ENCODE data around the gene ERLEC1.
A peak's percentile ranks its signal among the peaks of the same experiment; 100 is the strongest.
"Not testable (repeated sequence)": the region's sequence is repeated elsewhere in the genome, so short reads cannot be mapped to it uniquely, and the experiment has no call there.

The ERLEC1 gene

GRCh38 chr2:53786705-53787613 is at the start of gene ERLEC1, which contains the start of gene ASB3:
TSS of gene ERLEC1 (plus strand) at chr2:53787044. CDS start at chr2:53787211, 167 bp downstream.
TSS of gene ASB3 (minus strand) at chr2:53786953. CDS start at chr2:53765572, 21,381 bp downstream.
- peak; percentile 94 for DNase-seq (ENCODE audit: low spot score)

- no peak for DNase-seq (ENCODE audit: low spot score)
Observed at GRCh38 chr2:53737091-53737490, 49.8 kb upstream of the ERLEC1 start.

- DNase-seq (ENCODE audit: low spot score), result no peak
Observed at GRCh38 chr2:53739032-53739431, 47.8 kb upstream of the ERLEC1 start.

GRCh38 chr2:53740170-53740569 is 46.7 kb upstream of the ERLEC1 start:
- no peak for DNase-seq (ENCODE audit: low spot score)

- no peak for DNase-seq (ENCODE audit: low spot score)
Observed at GRCh38 chr2:53744395-53745065, 42.3 kb upstream of the ERLEC1 start.

- no peak for DNase-seq (ENCODE audit: low spot score)
Observed at GRCh38 chr2:53750041-53750768, 36.6 kb upstream of the ERLEC1 start.

GRCh38 chr2:53751728-53752127 is 35.1 kb upstream of the ERLEC1 start:
- DNase-seq (ENCODE audit: low spot score), result no peak

GRCh38 chr2:53752385-53752784 is 34.5 kb upstream of the ERLEC1 start:
- no peak for DNase-seq (ENCODE audit: low spot score)

GRCh38 chr2:53753041-53753440 is 33.8 kb upstream of the ERLEC1 start:
- DNase-seq (ENCODE audit: low spot score), result no peak

- DNase-seq (ENCODE audit: low spot score), result no peak
Observed at GRCh38 chr2:53755121-53755520, 31.7 kb upstream of the ERLEC1 start.

GRCh38 chr2:53756644-53757043 is 30.2 kb upstream of the ERLEC1 start:
- no peak for DNase-seq (ENCODE audit: low spot score)

- not testable (repeated sequence) for DNase-seq (ENCODE audit: low spot score)
Observed at GRCh38 chr2:53757206-53757605, 29.6 kb upstream of the ERLEC1 start.

GRCh38 chr2:53765767-53766166 is 21.1 kb upstream of the ERLEC1 start:
- DNase-seq (ENCODE audit: low spot score), result no peak

- DNase-seq (ENCODE audit: low spot score), result peak; percentile 87
Observed at GRCh38 chr2:53767405-53768241, 19.2 kb upstream of the ERLEC1 start, which contains the start of gene CHAC2. TSS of gene CHAC2 (plus strand) at chr2:53767804. CDS start at chr2:53767887, 83 bp downstream.

GRCh38 chr2:53768242-53768542 is 18.7 kb upstream of the ERLEC1 start:
- DNase-seq (ENCODE audit: low spot score), result no peak

- no peak for DNase-seq (ENCODE audit: low spot score)
Observed at GRCh38 chr2:53769318-53769945, 17.4 kb upstream of the ERLEC1 start.

GRCh38 chr2:53770264-53770663 is 16.6 kb upstream of the ERLEC1 start:
- no peak for DNase-seq (ENCODE audit: low spot score)

- DNase-seq (ENCODE audit: low spot score), result no peak
Observed at GRCh38 chr2:53777134-53777533, 9.7 kb upstream of the ERLEC1 start.

GRCh38 chr2:53778536-53779162 is 8.2 kb upstream of the ERLEC1 start:
- DNase-seq (ENCODE audit: low spot score), result no peak

- DNase-seq (ENCODE audit: low spot score), result no peak
Observed at GRCh38 chr2:53780056-53780455, 6.8 kb upstream of the ERLEC1 start.

GRCh38 chr2:53782676-53783075 is 4.2 kb upstream of the ERLEC1 start:
- DNase-seq (ENCODE audit: low spot score), result no peak

Data from left forelimb (tissue), 1 donor.